SU-DHL-6 (cell line): ENCODE data around the gene NFKBIL1.

Experiments
- H2AFZ ChIP-seq: fragments of 200-600 bp; sonication (generic); 2 replicates; pipeline ENCODE4 v1.6.1; 2014; ENCODE audit warnings: low read depth, mild to moderate bottlenecking, moderate library complexity, mixed read lengths, antibody characterized with exemption, low read length; ENCODE audit not compliant: severe bottlenecking
- H3F3A ChIP-seq: fragments of 200-600 bp; shearing (Covaris generic); 2 replicates; pipeline ENCODE4 v1.6.0; 2016; ENCODE audit warnings: antibody characterized with exemption, mild to moderate bottlenecking; ENCODE audit not compliant: insufficient read depth
- H3K27ac ChIP-seq: fragments of 200-600 bp; sonication (generic); 2 replicates; pipeline ENCODE4 v1.5.1; 2016; ENCODE audit warnings: low read depth, mild to moderate bottlenecking, low read length, moderate library complexity, mixed read lengths
- H3K27me3 ChIP-seq: fragments of 200-600 bp; sonication (generic), shearing (Covaris generic); 2 replicates; pipeline ENCODE4 v1.6.0; 2014; ENCODE audit warnings: mild to moderate bottlenecking, low read length
- H3K36me3 ChIP-seq: fragments of 200-600 bp; sonication (generic); 2 replicates; pipeline ENCODE4 v1.6.1; 2014; ENCODE audit warnings: mild to moderate bottlenecking, low read length, mixed read lengths
- H3K4me2 ChIP-seq: fragments of 300-600, 200-600 bp; shearing (Covaris generic), sonication (generic); 2 replicates; pipeline ENCODE4 v1.6.0; 2014; ENCODE audit warnings: low read length, low read depth, mild to moderate bottlenecking; ENCODE audit not compliant: poor library complexity, severe bottlenecking
- H3K4me3 ChIP-seq: fragments of 200-600 bp; sonication (generic); 2 replicates; pipeline ENCODE4 v1.5.1; 2014; ENCODE audit warnings: antibody characterized with exemption, low read length, mild to moderate bottlenecking, mixed read lengths; ENCODE audit not compliant: insufficient read depth, poor library complexity, severe bottlenecking
- H3K79me2 ChIP-seq: fragments of 200-600 bp; sonication (generic); 2 replicates; pipeline ENCODE4 v1.6.1; 2014; ENCODE audit warnings: mild to moderate bottlenecking, low read length, moderate library complexity; ENCODE audit not compliant: insufficient read depth
- H3K9ac ChIP-seq: fragments of 200-600 bp; sonication (generic); 2 replicates; pipeline ENCODE4 v1.7.0; 2014; ENCODE audit warnings: mild to moderate bottlenecking, low read length
- H3K9me2 ChIP-seq: fragments of 200-600 bp; sonication (generic); replicated peaks from 2 replicates; pipeline ENCODE4 v1.6.1; 2014; ENCODE audit warnings: low read length; ENCODE audit not compliant: insufficient read depth
- H3K9me3 ChIP-seq: fragments of 200-600 bp; sonication (generic); 2 replicates; pipeline ENCODE4 v1.6.1; 2014; ENCODE audit warnings: low read length, mixed read lengths; ENCODE audit not compliant: insufficient read depth
- H4K20me1 ChIP-seq: fragments of 200-600 bp; sonication (generic); 2 replicates; pipeline ENCODE4 v1.6.1; 2014; ENCODE audit warnings: low read depth, mild to moderate bottlenecking, antibody characterized with exemption, low read length, moderate library complexity, mixed read lengths
- CTCF ChIP-seq: fragments of 200-600 bp; sonication (generic); IDR thresholded peaks from one replicate; pipeline ENCODE4 v1.5.1; 2017; ENCODE audit warnings: antibody characterized with exemption, mild to moderate bottlenecking, low read length, moderate library complexity; ENCODE audit not compliant: insufficient read depth, poor library complexity, severe bottlenecking
- EZH2phosphoT487 ChIP-seq: fragments of 200-600 bp; sonication (generic), shearing (Covaris generic); conservative IDR thresholded peaks from 2 replicates; pipeline ENCODE4 v1.6.1; 2018; ENCODE audit warnings: mild to moderate bottlenecking, antibody characterized with exemption, low read length, moderate library complexity, mixed read lengths

The NFKBIL1 gene

DNA sequence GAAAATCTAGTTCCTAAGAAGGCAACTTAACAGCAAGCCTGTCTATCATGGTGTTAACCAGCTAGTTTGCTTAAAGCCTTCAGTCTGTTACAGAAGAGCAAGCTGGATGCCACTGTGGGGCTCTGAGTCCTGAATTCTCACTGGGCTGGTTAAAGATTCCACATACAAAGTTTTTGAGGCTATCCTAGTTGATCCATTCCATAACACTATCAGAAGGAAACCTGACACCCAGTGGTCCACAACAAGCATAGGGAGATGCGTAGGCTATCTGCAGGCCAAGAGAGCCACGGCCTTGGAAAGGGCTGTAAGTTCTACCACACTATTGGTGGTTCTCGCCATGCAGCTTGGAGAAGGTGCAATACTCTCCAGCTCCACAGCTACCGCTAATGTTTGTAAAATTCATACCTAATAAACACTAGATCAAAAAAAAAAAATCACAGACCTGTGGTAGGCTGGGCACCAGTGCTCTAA, 19.1 kb upstream of the NFKBIL1 start:
- Histone ChIP-seq H3K9me3 (no peaks in the 10 kb centered on the region), H3F3A (peaks cover 49% of the 10 kb centered on the region), H3K9me2 (no peaks in the 10 kb centered on the region), H3K36me3 (peaks cover 24% of the 10 kb centered on the region), H3K27me3 (no peaks in the 10 kb centered on the region), H2AFZ (no peak overlapping the region), H3K4me3 (no peak overlapping the region), H3K27ac (no peak overlapping the region), H4K20me1 (peaks cover 20% of the 10 kb centered on the region; the same call in 1 of the 2 replicates), H3K9ac (no peak overlapping the region), H3K4me2 (no peak overlapping the region), H3K79me2 (peaks cover 4% of the 10 kb centered on the region; the same call in 1 of the 2 replicates)
- TF ChIP-seq EZH2phosphoT487 (no peak), CTCF (no peak)

- H3F3A ChIP-seq, result peaks cover 55% of the 10 kb centered on the region
- H3K4me3 ChIP-seq, result no peak within 1 kb of the TSS
- H2AFZ ChIP-seq, result no peak within 1 kb of the TSS
- TF ChIP-seq EZH2phosphoT487, result no peak
- TF ChIP-seq CTCF, result no peak
- H3K79me2 ChIP-seq, result peaks cover 7% of the 10 kb centered on the region; the same call in 1 of the 2 replicates
- H3K4me2 ChIP-seq, result no peak within 1 kb of the TSS
- H4K20me1 ChIP-seq, result peaks cover 25% of the 10 kb centered on the region; the same call in 1 of the 2 replicates
- no peak within 1 kb of the TSS for H3K9ac ChIP-seq
- H3K27me3 ChIP-seq, result no peaks in the 10 kb centered on the region
- peaks cover 29% of the 10 kb centered on the region for H3K36me3 ChIP-seq
- H3K9me2 ChIP-seq, result no peaks in the 10 kb centered on the region
- no peak within 1 kb of the TSS for H3K27ac ChIP-seq
- H3K9me3 ChIP-seq, result no peaks in the 10 kb centered on the region
Measured at GRCh38 chr6:31528821-31529328, 18.5 kb upstream of the NFKBIL1 start, which contains the start of gene MCCD1. MCCD1 (plus strand) TSS chr6:31528962; CDS start chr6:31529015, 53 bp downstream.

- no peak for TF ChIP-seq EZH2phosphoT487
- no peak for TF ChIP-seq CTCF
Measured at GRCh38 chr6:31529329-31530150, 17.9 kb upstream of the NFKBIL1 start.

More at GRCh38 chr6:31529329-31530150, 17.9 kb upstream of the NFKBIL1 start:
- H3K4me2 ChIP-seq, result no peak overlapping the region
- no peaks in the 10 kb centered on the region for H3K9me3 ChIP-seq
- no peak overlapping the region for H2AFZ ChIP-seq
- H3K79me2 ChIP-seq, result peaks cover 7% of the 10 kb centered on the region
- H3K9me2 ChIP-seq, result no peaks in the 10 kb centered on the region
- H4K20me1 ChIP-seq, result peaks cover 31% of the 10 kb centered on the region; the same call in 1 of the 2 replicates
- no peak overlapping the region for H3K4me3 ChIP-seq
- peaks cover 36% of the 10 kb centered on the region for H3K36me3 ChIP-seq
- H3F3A ChIP-seq, result peaks cover 55% of the 10 kb centered on the region
- no peak overlapping the region for H3K27ac ChIP-seq
- H3K9ac ChIP-seq, result no peak overlapping the region
- no peaks in the 10 kb centered on the region for H3K27me3 ChIP-seq
